Esophagus muscularis mucosa (tissue), 3 donors: Measurements from ENCODE around the gene PSEN1.

ENCODE experiments used
- POLR2AphosphoS5 ChIP-seq, 2 donors: sonication (generic); formaldehyde crosslinking; IDR thresholded peaks; one replicate each; pipeline ENCODE4 v1.6.1; 2017; ENCODE audit warnings: antibody characterized with exemption in 2 of 2
- TF ChIP-seq, protein P1 (sequence below), 3 experiments: fragments of 200-600 bp in 2 of 3; fragments of 450-650 bp in 1 of 3; sonication (generic) in 2 of 3; IDR thresholded peaks; one replicate each; pipeline ENCODE4 v1.5.1; 2017 to 2019; ENCODE audit warnings: antibody characterized with exemption in 3 of 3, mild to moderate bottlenecking in 2 of 3, moderate library complexity in 1 of 3

DNA sequence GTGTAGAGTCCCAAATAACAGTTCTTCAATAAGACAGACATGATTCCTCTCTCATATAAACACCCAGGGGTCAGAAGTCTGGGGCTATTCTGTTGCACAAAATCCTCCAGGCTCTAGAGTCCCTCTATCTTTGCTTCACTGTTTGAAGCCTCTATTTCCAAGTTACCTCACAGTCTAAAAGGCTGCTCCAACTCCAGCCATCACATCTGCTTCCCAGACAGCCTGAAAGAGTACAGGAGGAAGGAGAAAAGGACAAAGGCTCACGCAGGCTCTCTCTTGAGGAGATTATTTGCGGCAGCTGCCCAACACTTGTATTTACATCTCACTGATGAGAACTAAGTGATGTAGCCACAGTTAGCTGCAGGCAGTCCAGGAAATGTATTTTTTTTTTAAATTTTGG lies 107.4 kb downstream of the PSEN1 start:
- TF ChIP-seq POLR2AphosphoS5 (IDR thresholded peaks at IDR 0.05), result no peak
- TF ChIP-seq, protein P1, sequence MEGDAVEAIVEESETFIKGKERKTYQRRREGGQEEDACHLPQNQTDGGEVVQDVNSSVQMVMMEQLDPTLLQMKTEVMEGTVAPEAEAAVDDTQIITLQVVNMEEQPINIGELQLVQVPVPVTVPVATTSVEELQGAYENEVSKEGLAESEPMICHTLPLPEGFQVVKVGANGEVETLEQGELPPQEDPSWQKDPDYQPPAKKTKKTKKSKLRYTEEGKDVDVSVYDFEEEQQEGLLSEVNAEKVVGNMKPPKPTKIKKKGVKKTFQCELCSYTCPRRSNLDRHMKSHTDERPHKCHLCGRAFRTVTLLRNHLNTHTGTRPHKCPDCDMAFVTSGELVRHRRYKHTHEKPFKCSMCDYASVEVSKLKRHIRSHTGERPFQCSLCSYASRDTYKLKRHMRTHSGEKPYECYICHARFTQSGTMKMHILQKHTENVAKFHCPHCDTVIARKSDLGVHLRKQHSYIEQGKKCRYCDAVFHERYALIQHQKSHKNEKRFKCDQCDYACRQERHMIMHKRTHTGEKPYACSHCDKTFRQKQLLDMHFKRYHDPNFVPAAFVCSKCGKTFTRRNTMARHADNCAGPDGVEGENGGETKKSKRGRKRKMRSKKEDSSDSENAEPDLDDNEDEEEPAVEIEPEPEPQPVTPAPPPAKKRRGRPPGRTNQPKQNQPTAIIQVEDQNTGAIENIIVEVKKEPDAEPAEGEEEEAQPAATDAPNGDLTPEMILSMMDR (IDR thresholded peaks at IDR 0.05), result no peak
